WTC11 (cell line): ENCODE results near the gene CD44.

Source experiments
- CTCF ChIP-seq: fragments of 200-600 bp; IDR thresholded peaks from 2 replicates; pipeline ENCODE4 v1.8.0; 2022; ENCODE audit warnings: antibody characterized with exemption
- JUN ChIP-seq: sonication (generic); formaldehyde crosslinking; IDR thresholded peaks from 2 replicates; pipeline ENCODE4 v1.8.0; 2023; ENCODE audit warnings: mild to moderate bottlenecking, missing genetic modification reagents
- NFYB ChIP-seq: sonication (generic); formaldehyde crosslinking; conservative IDR thresholded peaks from 2 replicates; pipeline ENCODE4 v1.8.0; 2022; ENCODE audit warnings: low read depth, missing genetic modification reagents
- NR1H2 ChIP-seq: sonication (generic); formaldehyde crosslinking; IDR thresholded peaks from 2 replicates; pipeline ENCODE4 v1.9.0; 2021; ENCODE audit warnings: mild to moderate bottlenecking, moderate library complexity, missing genetic modification reagents
- SMAD3 ChIP-seq: sonication (generic); formaldehyde crosslinking; IDR thresholded peaks from 2 replicates; pipeline ENCODE4 v1.8.0; 2022; ENCODE audit warnings: missing genetic modification reagents, mild to moderate bottlenecking, borderline replicate concordance
- SP1 ChIP-seq: sonication (generic); formaldehyde crosslinking; conservative IDR thresholded peaks from 2 replicates; pipeline ENCODE4 v1.8.1; 2022; ENCODE audit warnings: missing genetic modification reagents
- TP53 ChIP-seq: sonication (generic); formaldehyde crosslinking; IDR thresholded peaks from 2 replicates; pipeline ENCODE4 v1.8.1; 2023; ENCODE audit warnings: mild to moderate bottlenecking, missing genetic modification reagents
- TF ChIP-seq, protein P1 (sequence below): sonication (generic); formaldehyde crosslinking; IDR thresholded peaks from 2 replicates; pipeline ENCODE4 v1.8.1; 2023; ENCODE audit warnings: mild to moderate bottlenecking, missing genetic modification reagents
- TF ChIP-seq, protein P2 (sequence below): sonication (generic); formaldehyde crosslinking; IDR thresholded peaks from 2 replicates; pipeline ENCODE4 v1.8.0; 2022; ENCODE audit warnings: mild to moderate bottlenecking, missing genetic modification reagents
- TF ChIP-seq, protein P3 (sequence below): sonication (generic); formaldehyde crosslinking; IDR thresholded peaks from 2 replicates; pipeline ENCODE4 v1.8.1; 2023; ENCODE audit warnings: mild to moderate bottlenecking, missing genetic modification reagents, moderate library complexity
- TF ChIP-seq, protein P4 (sequence below): sonication (generic); formaldehyde crosslinking; IDR thresholded peaks from 2 replicates; pipeline ENCODE4 v1.8.0; 2022; ENCODE audit warnings: mild to moderate bottlenecking, missing genetic modification reagents

DNA sequence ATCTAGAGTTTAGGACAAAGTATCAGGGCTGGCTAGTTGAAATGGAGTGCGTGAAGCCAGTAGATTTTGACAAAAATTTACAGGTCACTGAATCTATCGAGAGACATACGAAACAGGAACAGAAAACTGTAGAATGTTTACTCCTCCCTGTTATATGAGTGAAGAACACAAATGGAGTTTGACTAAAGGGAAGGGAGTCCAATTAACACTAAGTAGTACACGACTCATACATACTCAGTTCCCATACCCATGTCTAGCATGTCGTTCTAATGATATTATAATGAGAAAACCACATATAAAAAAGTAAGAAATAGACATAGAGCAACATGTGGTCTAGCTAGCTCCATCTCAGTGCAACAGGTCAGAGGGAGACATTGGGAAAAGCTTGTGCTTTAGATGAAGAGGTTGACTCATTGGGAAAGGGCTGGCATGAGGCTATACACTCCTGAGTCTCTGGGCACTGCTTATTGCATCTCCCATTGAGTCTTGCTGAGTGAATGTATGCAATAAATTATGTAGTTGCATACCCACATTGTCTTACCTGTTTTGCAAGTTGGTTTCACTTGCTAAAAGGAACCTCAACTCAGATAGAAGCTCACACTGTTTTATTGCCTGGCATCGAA is 43.5 kb downstream of the CD44 start:
- TF ChIP-seq NFYB (CRISPR knock-in tag) (no peak), CTCF (no peak), NR1H2 (CRISPR knock-in tag) (no peak), SMAD3 (CRISPR knock-in tag) (no peak), SP1 (CRISPR knock-in tag) (no peak), JUN (CRISPR knock-in tag) (no peak), TP53 (CRISPR knock-in tag) (no peak)
- TF ChIP-seq, protein P1, sequence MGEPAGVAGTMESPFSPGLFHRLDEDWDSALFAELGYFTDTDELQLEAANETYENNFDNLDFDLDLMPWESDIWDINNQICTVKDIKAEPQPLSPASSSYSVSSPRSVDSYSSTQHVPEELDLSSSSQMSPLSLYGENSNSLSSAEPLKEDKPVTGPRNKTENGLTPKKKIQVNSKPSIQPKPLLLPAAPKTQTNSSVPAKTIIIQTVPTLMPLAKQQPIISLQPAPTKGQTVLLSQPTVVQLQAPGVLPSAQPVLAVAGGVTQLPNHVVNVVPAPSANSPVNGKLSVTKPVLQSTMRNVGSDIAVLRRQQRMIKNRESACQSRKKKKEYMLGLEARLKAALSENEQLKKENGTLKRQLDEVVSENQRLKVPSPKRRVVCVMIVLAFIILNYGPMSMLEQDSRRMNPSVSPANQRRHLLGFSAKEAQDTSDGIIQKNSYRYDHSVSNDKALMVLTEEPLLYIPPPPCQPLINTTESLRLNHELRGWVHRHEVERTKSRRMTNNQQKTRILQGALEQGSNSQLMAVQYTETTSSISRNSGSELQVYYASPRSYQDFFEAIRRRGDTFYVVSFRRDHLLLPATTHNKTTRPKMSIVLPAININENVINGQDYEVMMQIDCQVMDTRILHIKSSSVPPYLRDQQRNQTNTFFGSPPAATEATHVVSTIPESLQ (CRISPR knock-in tag): no peak
- TF ChIP-seq, protein P2, sequence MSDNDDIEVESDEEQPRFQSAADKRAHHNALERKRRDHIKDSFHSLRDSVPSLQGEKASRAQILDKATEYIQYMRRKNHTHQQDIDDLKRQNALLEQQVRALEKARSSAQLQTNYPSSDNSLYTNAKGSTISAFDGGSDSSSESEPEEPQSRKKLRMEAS: no peak
- TF ChIP-seq, protein P3, sequence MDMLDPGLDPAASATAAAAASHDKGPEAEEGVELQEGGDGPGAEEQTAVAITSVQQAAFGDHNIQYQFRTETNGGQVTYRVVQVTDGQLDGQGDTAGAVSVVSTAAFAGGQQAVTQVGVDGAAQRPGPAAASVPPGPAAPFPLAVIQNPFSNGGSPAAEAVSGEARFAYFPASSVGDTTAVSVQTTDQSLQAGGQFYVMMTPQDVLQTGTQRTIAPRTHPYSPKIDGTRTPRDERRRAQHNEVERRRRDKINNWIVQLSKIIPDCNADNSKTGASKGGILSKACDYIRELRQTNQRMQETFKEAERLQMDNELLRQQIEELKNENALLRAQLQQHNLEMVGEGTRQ (CRISPR knock-in tag): no peak
- TF ChIP-seq, protein P4, sequence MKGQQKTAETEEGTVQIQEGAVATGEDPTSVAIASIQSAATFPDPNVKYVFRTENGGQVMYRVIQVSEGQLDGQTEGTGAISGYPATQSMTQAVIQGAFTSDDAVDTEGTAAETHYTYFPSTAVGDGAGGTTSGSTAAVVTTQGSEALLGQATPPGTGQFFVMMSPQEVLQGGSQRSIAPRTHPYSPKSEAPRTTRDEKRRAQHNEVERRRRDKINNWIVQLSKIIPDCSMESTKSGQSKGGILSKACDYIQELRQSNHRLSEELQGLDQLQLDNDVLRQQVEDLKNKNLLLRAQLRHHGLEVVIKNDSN (CRISPR knock-in tag): no peak
